GM19035 (cell line): Measurements from ENCODE around the gene ADGRL3.
"Not testable (repeated sequence)": the region's sequence is repeated elsewhere in the genome, so short reads cannot be mapped to it uniquely, and the experiment has no call there.

Experiments used
- ATAC-seq: cut with Tn5 transposase; IDR thresholded peaks from one replicate; pipeline ENCODE4 v1.9.1; 2021; ENCODE audit not compliant: unreplicated experiment

Gene ADGRL3

GRCh38 chr4:61596606-61597340 lies 396.6 kb downstream of the ADGRL3 start:
- no peak for ATAC-seq

GRCh38 chr4:61603086-61603485 lies 403.0 kb downstream of the ADGRL3 start:
- ATAC-seq, result no peak

GRCh38 chr4:61604054-61604453 lies 403.9 kb downstream of the ADGRL3 start:
- ATAC-seq, result no peak

- ATAC-seq, result no peak
These were observed 405.9 kb downstream of the ADGRL3 start for GRCh38 chr4:61605984-61606383.

GRCh38 chr4:61614231-61614630 lies 414.1 kb downstream of the ADGRL3 start:
- ATAC-seq, result no peak

- ATAC-seq, result no peak
These were observed 419.4 kb downstream of the ADGRL3 start for GRCh38 chr4:61619528-61619927.

GRCh38 chr4:61628282-61628681 lies 428.2 kb downstream of the ADGRL3 start:
- ATAC-seq, result no peak

- ATAC-seq, result no peak
These were observed 428.6 kb downstream of the ADGRL3 start for GRCh38 chr4:61628727-61629126.

GRCh38 chr4:61630548-61630947 lies 430.4 kb downstream of the ADGRL3 start:
- ATAC-seq, result no peak

GRCh38 chr4:61638591-61638990 lies 438.5 kb downstream of the ADGRL3 start:
- no peak for ATAC-seq

- not testable (repeated sequence) for ATAC-seq
These were observed 446.7 kb downstream of the ADGRL3 start for GRCh38 chr4:61646746-61647350.

GRCh38 chr4:61648264-61648663 lies 448.1 kb downstream of the ADGRL3 start:
- ATAC-seq, result no peak

- ATAC-seq, result no peak
These were observed 456.9 kb downstream of the ADGRL3 start for GRCh38 chr4:61657016-61657415.

GRCh38 chr4:61661960-61662359 lies 461.8 kb downstream of the ADGRL3 start:
- no peak for ATAC-seq

GRCh38 chr4:61662362-61662761 lies 462.2 kb downstream of the ADGRL3 start:
- ATAC-seq, result no peak

- no peak for ATAC-seq
These were observed 463.2 kb downstream of the ADGRL3 start for GRCh38 chr4:61663310-61663709.

GRCh38 chr4:61665649-61666048 lies 465.5 kb downstream of the ADGRL3 start:
- ATAC-seq, result no peak

GRCh38 chr4:61666244-61666643 lies 466.1 kb downstream of the ADGRL3 start:
- no peak for ATAC-seq

- no peak for ATAC-seq
These were observed 471.5 kb downstream of the ADGRL3 start for GRCh38 chr4:61671599-61671998.

- no peak for ATAC-seq
These were observed 475.3 kb downstream of the ADGRL3 start for GRCh38 chr4:61675464-61675863.

- ATAC-seq, result no peak
These were observed 478.2 kb downstream of the ADGRL3 start for GRCh38 chr4:61678297-61678696.

GRCh38 chr4:61693520-61693919 lies 493.4 kb downstream of the ADGRL3 start:
- ATAC-seq, result no peak
